ENCODE data around the gene CRIM1. TPM values are rescaled to one million over a fixed set of nuclear protein-coding genes. Genes with fewer than 3 reads are reported as not detected.

The CRIM1 gene
- total RNA-seq, 2 donors from 2014 or later, result 217 to 465 TPM

DNA sequence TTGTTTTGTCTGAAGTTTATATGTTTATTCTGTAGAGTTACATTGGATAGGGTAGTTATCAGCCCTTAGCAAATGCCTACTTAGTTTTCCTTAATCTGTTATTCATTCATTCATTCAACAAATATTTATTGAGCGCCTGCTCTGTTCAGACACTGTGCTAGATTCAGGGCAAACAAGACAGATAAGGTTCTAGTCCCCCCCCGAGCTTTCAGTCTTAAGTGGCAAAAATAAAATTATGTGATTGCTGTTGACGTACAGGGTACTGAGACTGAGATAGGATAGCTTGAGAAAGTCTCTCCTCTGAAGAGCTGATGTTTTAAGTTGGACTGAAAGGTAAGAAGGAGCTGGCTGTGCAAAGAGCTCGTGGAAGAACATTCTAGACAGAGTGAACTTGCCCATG, 58.7 kb downstream of the CRIM1 start:
- H3K27me3 ChIP-seq (replicated peaks; ENCODE audit: insufficient read depth), result no peaks in the 10 kb centered on the region
- no peaks in the 10 kb centered on the region for H3K9me3 ChIP-seq
- DNase-seq (ENCODE audit: low spot score) (no peak), ATAC-seq (ENCODE audit: insufficient number of reproducible peaks, low FRiP score, low read depth) (no peak)
- H3K4me3 ChIP-seq, result no peak overlapping the region
- H3K27ac ChIP-seq, result peak overlapping the region; percentile 37 to 58
- peaks cover 63 to 99% of the 10 kb centered on the region in 2 donors for H3K4me1 ChIP-seq (ENCODE audit: control insufficient read depth in 1 of 2, low read depth in 2 of 2)
- H3K36me3 ChIP-seq, result no peaks in the 10 kb centered on the region
- no peak for TF ChIP-seq CTCF (IDR thresholded peaks at IDR 0.05)

DNA sequence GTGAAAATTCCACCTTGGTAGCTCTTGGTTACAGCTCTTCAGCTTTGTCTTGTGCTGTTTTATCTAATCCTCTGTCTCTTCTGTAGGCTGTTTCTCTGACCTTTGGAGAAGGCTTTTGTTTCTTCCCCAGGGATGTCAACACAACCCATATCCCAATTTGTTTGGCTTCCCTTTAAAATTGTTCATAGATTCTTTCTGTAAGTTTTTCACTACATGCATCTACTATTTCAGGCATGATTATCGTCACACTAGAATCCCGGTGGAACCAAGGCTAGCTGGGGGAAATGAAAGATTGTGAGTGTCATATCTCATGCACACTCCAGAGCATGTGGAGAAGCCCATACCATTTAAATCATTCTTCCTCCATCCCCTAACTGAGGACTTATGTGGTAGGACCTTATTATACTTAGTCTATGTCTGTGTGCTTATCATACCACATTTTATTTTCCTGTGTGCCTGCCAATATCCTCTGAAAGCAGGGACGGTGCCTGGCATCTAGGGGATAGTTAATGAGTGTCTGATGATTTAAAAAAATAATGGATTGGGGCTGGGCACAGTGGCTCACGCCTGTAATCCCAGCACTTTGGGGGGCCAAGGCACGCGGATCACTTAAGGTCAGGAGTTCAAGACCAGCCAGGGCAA, 59.9 kb downstream of the CRIM1 start:
- Histone ChIP-seq H3K4me1 (ENCODE audit: control insufficient read depth in 1 of 2, low read depth in 2 of 2) (peaks cover 53 to 100% of the 10 kb centered on the region in 2 donors), H3K27ac (peak overlapping the region; percentile 37 to 58), H3K27me3 (replicated peaks; ENCODE audit: insufficient read depth) (no peaks in the 10 kb centered on the region), H3K4me3 (no peak overlapping the region), H3K9me3 (no peaks in the 10 kb centered on the region), H3K36me3 (no peaks in the 10 kb centered on the region)
- no peak for TF ChIP-seq CTCF (IDR thresholded peaks at IDR 0.05)
- ATAC-seq (ENCODE audit: insufficient number of reproducible peaks, low FRiP score, low read depth) (no peak), DNase-seq (ENCODE audit: low spot score) (no peak)

DNA sequence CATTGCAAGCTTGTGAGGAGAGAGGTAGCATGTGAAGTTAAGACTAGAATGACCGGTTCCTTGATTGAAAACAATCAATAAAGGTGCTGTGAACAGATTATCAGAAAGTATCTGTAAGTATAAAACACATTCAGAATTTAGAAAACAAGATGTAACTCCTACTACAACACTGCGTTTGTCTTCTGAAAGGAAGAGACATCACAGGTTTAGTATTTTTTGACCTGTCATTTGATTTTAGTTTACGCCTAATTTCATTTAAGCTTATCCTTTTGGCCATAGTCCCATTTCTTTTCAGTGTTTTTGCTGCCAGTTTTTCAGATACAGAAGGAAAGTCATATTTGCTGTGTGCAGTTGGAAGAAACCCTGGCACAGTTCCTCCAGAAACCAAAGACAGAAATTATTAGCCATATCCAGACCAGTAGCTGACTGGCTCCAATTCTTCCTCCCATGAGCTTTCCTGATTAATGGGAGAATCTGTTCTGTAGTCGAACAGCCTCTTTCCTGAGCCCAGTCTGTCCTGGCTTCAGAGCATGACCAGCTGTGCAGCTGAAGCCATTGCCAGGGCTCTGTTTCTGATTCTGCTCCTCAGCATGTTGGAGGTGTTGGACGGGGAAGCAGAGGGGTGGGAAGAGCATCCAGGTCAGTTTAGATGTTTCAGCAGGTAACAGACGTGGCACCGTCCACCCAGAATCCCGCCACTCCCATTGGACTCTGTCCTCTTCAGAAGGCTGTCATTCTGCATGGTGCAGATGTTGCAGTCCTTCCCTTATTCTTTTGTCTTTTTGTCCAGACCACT, 61.0 kb downstream of the CRIM1 start:
- Histone ChIP-seq H3K4me3 (no peak overlapping the region), H3K27ac (no peak overlapping the region), H3K27me3 (replicated peaks; ENCODE audit: insufficient read depth) (no peaks in the 10 kb centered on the region), H3K36me3 (no peaks in the 10 kb centered on the region), H3K9me3 (no peaks in the 10 kb centered on the region), H3K4me1 (ENCODE audit: control insufficient read depth in 1 of 2, low read depth in 2 of 2) (peaks cover 45 to 98% of the 10 kb centered on the region in 2 donors)
- no peak for TF ChIP-seq CTCF (IDR thresholded peaks at IDR 0.05)
- ATAC-seq (ENCODE audit: insufficient number of reproducible peaks, low FRiP score, low read depth) (no peak), DNase-seq (ENCODE audit: low spot score) (no peak)

DNA sequence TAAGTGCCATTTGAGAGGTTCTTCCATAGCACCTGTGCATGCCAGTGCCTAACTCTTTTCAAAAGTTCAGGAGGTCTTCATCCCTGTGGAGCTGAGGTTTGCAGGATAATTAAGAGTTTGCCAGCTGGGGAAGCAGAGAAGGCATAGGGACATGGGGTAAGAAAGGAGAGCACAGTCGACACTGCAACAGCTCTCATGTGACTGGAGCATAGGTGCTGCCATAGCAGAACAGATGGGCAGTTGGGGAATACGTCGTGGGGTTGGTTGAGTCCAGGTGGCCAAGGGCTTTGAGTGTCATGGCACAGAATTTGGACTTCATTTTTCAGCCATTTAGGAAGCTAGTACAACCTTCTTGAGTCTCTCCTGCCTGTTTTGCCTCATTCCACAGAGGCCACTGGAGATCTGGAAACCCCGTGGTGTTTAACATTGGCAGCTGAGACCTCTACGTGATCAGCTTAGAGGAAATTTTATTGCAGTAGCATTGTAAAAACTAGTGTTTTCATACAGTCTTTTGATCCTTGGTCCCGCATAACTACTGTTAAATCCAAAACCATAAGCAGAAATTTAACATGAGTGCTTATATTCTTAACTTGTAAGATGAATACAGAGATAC, 65.1 kb downstream of the CRIM1 start:
- peaks cover 24 to 85% of the 10 kb centered on the region in 2 donors for H3K4me1 ChIP-seq (ENCODE audit: control insufficient read depth in 1 of 2, low read depth in 2 of 2)
- H3K27ac ChIP-seq, result peak overlapping the region in 1 of 2 donors; percentile 19

More for the DNA sequence above, 65.1 kb downstream of the CRIM1 start:
- H3K27me3 ChIP-seq (replicated peaks; ENCODE audit: insufficient read depth), result no peaks in the 10 kb centered on the region
- no peak for TF ChIP-seq CTCF (IDR thresholded peaks at IDR 0.05)
- ATAC-seq (ENCODE audit: insufficient number of reproducible peaks, low FRiP score, low read depth) (no peak), DNase-seq (ENCODE audit: low spot score) (no peak)
- H3K36me3 ChIP-seq, result no peaks in the 10 kb centered on the region
- H3K9me3 ChIP-seq, result no peaks in the 10 kb centered on the region
- no peak overlapping the region for H3K4me3 ChIP-seq

Measured in thoracic aorta (tissue), 2 donors.